Left ventricle myocardium superior (tissue), 1 donor: ENCODE measurements around the gene LDHB. TPM values are rescaled to one million over a fixed set of nuclear protein-coding genes. Genes with fewer than 3 reads are reported as not detected.
"Not testable (repeated sequence)": the region's sequence is repeated elsewhere in the genome, so short reads cannot be mapped to it uniquely, and the experiment has no call there.

ENCODE experiments used
- ATAC-seq: fragments of 200-7000 bp; cut with Tn5 transposase; one replicate; pipeline ENCODE4 v1.9.1; 2020; ENCODE audit warnings: mild to moderate bottlenecking, moderate library complexity
- DNase-seq: peaks from one replicate; pipeline ENCODE4 v3.0.0-alpha.2; 2020
- intact Hi-C: fragments of 100-400 bp; cut with micrococcal nuclease; formaldehyde crosslinking; loops from one replicate; pipeline ENCODE4 v1.11.0; 2022
- total RNA-seq: library from RNA; stranded (reverse); fragmentation: NEBNext Ultra II Directional; extraction: Animal tissue kit (Norgen Biotek cat#: 25700); gene quantifications from one replicate; pipeline ENCODE4 v1.2.1, GENCODE V29; 2021
- donor health status: DM: no; HTN: yes; CAD: no; lungs with severe emphysema.

The LDHB gene
- total RNA-seq, 1 donor from 2014 or later = 2,127 TPM

GRCh38 chr12:21666722-21667121, 9.1 kb upstream of the LDHB start:
- DNase-seq = no peak
- no peak for ATAC-seq
- intact Hi-C loops = no loop called here

GRCh38 chr12:21665816-21666215, 8.2 kb upstream of the LDHB start:
- no peak for DNase-seq
- ATAC-seq = no peak
- intact Hi-C loops = no loop called here

- ATAC-seq (no peak), DNase-seq (no peak)
- intact Hi-C loops = no loop called here
Measured at GRCh38 chr12:21662122-21662792, 4.6 kb upstream of the LDHB start.

GRCh38 chr12:21661396-21662093, 3.9 kb upstream of the LDHB start:
- DNase-seq, ATAC-seq, intact Hi-C loops: not testable (repeated sequence)

GRCh38 chr12:21659383-21659782, 1.7 kb upstream of the LDHB start:
- intact Hi-C loops = no loop called here
- ATAC-seq (no peak), DNase-seq (no peak)

- intact Hi-C loops = no loop called here
- DNase-seq = peak; percentile 53
- peak; percentile 65 for ATAC-seq
Measured at GRCh38 chr12:21656905-21657325, 727 bp downstream of the LDHB start.

- no peak for DNase-seq
Measured at GRCh38 chr12:21655591-21655990, 2.1 kb downstream of the LDHB start.

GRCh38 chr12:21651821-21652220, 5.8 kb downstream of the LDHB start:
- DNase-seq = no peak
- intact Hi-C loops = no loop called here
- ATAC-seq = no peak

More at GRCh38 chr12:21655591-21655990, 2.1 kb downstream of the LDHB start:
- intact Hi-C loops = no loop called here
- no peak for ATAC-seq

GRCh38 chr12:21650997-21651396, 6.6 kb downstream of the LDHB start:
- intact Hi-C loops = no loop called here
- DNase-seq = no peak
- peak; percentile 23 for ATAC-seq

GRCh38 chr12:21649034-21649433, 8.6 kb downstream of the LDHB start:
- DNase-seq (no peak), ATAC-seq (peak; percentile 35)
- intact Hi-C loops = no loop called here

GRCh38 chr12:21648378-21648777, 9.3 kb downstream of the LDHB start:
- DNase-seq = no peak
- intact Hi-C loops = no loop called here

GRCh38 chr12:21647179-21647578, 10.5 kb downstream of the LDHB start:
- DNase-seq (no peak), ATAC-seq (no peak)
- intact Hi-C loops = no loop called here

More at GRCh38 chr12:21648378-21648777, 9.3 kb downstream of the LDHB start:
- peak; percentile 9 for ATAC-seq

- DNase-seq, intact Hi-C loops: not testable (repeated sequence)
- peak; percentile 24 for ATAC-seq
Measured at GRCh38 chr12:21645041-21645500, 12.6 kb downstream of the LDHB start.

- intact Hi-C loops = no loop called here
- ATAC-seq = no peak
- no peak for DNase-seq
Measured at GRCh38 chr12:21644516-21644915, 13.1 kb downstream of the LDHB start.

GRCh38 chr12:21643758-21644157, 13.9 kb downstream of the LDHB start:
- no peak for ATAC-seq
- intact Hi-C loops = no loop called here
- no peak for DNase-seq

- intact Hi-C loops = no loop called here
- ATAC-seq (peak; percentile 79), DNase-seq (no peak)
Measured at GRCh38 chr12:21642707-21643389, 14.8 kb downstream of the LDHB start.

GRCh38 chr12:21638054-21638891, 19.4 kb downstream of the LDHB start:
- DNase-seq (no peak), ATAC-seq (no peak)
- intact Hi-C loops = no loop called here

- intact Hi-C loops = no loop called here
- DNase-seq (no peak), ATAC-seq (no peak)
Measured at GRCh38 chr12:21634245-21634644, 23.4 kb downstream of the LDHB start.

- intact Hi-C loops = no loop called here
- DNase-seq (no peak), ATAC-seq (no peak)
Measured at GRCh38 chr12:21631367-21631766, 26.3 kb downstream of the LDHB start.
